ENCODE measurements around the gene MYO7B. TPM values are rescaled to one million over a fixed set of nuclear protein-coding genes. Genes with fewer than 3 reads are reported as not detected.
A peak's percentile ranks its signal among the peaks of the same experiment; 100 is the strongest.

The MYO7B gene
- total RNA-seq, 1 donor, result under 0.01 TPM

- DNase-seq (ENCODE audit: insufficient read length, low spot score, missing footprints), result peak; percentile 85
- Histone ChIP-seq H3K27ac (ENCODE audit: low read depth, low read length) (no peak overlapping the region), H3K4me3 (ENCODE audit: insufficient read depth, low read length) (no peak overlapping the region), H3K27me3 (ENCODE audit: insufficient read depth, low read length) (peaks cover 49% of the 10 kb centered on the region), H4K20me1 (ENCODE audit: insufficient read depth, low read length) (peaks cover 4% of the 10 kb centered on the region), H3K79me2 (ENCODE audit: insufficient read depth, low read length) (no peaks in the 10 kb centered on the region), H2AFZ (ENCODE audit: low read length) (no peak overlapping the region), H3K36me3 (ENCODE audit: insufficient read depth, low read length) (no peaks in the 10 kb centered on the region), H3K4me1 (ENCODE audit: insufficient read depth, low read length) (no peaks in the 10 kb centered on the region), H3K4me2 (ENCODE audit: insufficient read depth, low read length) (no peak overlapping the region), H3K9me3 (ENCODE audit: low read depth, low read length) (no peaks in the 10 kb centered on the region)
- no peak for TF ChIP-seq CTCF (IDR thresholded peaks at IDR 0.05; ENCODE audit: extremely low read depth, low read depth, low read length)
Observed at GRCh38 chr2:127664895-127665225, 129.4 kb downstream of the MYO7B start.

GRCh38 chr2:127665267-127665893 lies 129.9 kb downstream of the MYO7B start:
- Histone ChIP-seq H3K79me2 (ENCODE audit: insufficient read depth, low read length) (no peaks in the 10 kb centered on the region), H4K20me1 (ENCODE audit: insufficient read depth, low read length) (peaks cover 4% of the 10 kb centered on the region)

GRCh38 chr2:127669056-127669455 lies 133.6 kb downstream of the MYO7B start:
- H3K4me3 ChIP-seq (ENCODE audit: insufficient read depth, low read length), result no peak overlapping the region
- no peak overlapping the region for H2AFZ ChIP-seq (ENCODE audit: low read length)
- H3K27ac ChIP-seq (ENCODE audit: low read depth, low read length), result no peak overlapping the region
- no peak for TF ChIP-seq CTCF (IDR thresholded peaks at IDR 0.05; ENCODE audit: extremely low read depth, low read depth, low read length)
- H3K79me2 ChIP-seq (ENCODE audit: insufficient read depth, low read length), result no peaks in the 10 kb centered on the region
- H3K27me3 ChIP-seq (ENCODE audit: insufficient read depth, low read length), result peaks cover 44% of the 10 kb centered on the region
- no peak overlapping the region for H3K4me2 ChIP-seq (ENCODE audit: insufficient read depth, low read length)
- H4K20me1 ChIP-seq (ENCODE audit: insufficient read depth, low read length), result peaks cover 6% of the 10 kb centered on the region
- H3K9me3 ChIP-seq (ENCODE audit: low read depth, low read length), result no peaks in the 10 kb centered on the region
- H3K4me1 ChIP-seq (ENCODE audit: insufficient read depth, low read length), result no peaks in the 10 kb centered on the region
- H3K36me3 ChIP-seq (ENCODE audit: insufficient read depth, low read length), result no peaks in the 10 kb centered on the region
- DNase-seq (ENCODE audit: insufficient read length, low spot score, missing footprints), result no peak

More at GRCh38 chr2:127665267-127665893, 129.9 kb downstream of the MYO7B start:
- H3K4me3 ChIP-seq (ENCODE audit: insufficient read depth, low read length), result no peak overlapping the region
- no peaks in the 10 kb centered on the region for H3K36me3 ChIP-seq (ENCODE audit: insufficient read depth, low read length)
- TF ChIP-seq CTCF (IDR thresholded peaks at IDR 0.05; ENCODE audit: extremely low read depth, low read depth, low read length), result no peak
- H3K4me2 ChIP-seq (ENCODE audit: insufficient read depth, low read length), result no peak overlapping the region
- DNase-seq (ENCODE audit: insufficient read length, low spot score, missing footprints), result peak; percentile 56
- H3K27ac ChIP-seq (ENCODE audit: low read depth, low read length), result no peak overlapping the region
- H2AFZ ChIP-seq (ENCODE audit: low read length), result no peak overlapping the region
- H3K9me3 ChIP-seq (ENCODE audit: low read depth, low read length), result no peaks in the 10 kb centered on the region
- peaks cover 49% of the 10 kb centered on the region for H3K27me3 ChIP-seq (ENCODE audit: insufficient read depth, low read length)
- no peaks in the 10 kb centered on the region for H3K4me1 ChIP-seq (ENCODE audit: insufficient read depth, low read length)

- Histone ChIP-seq H3K36me3 (ENCODE audit: insufficient read depth, low read length) (no peaks in the 10 kb centered on the region), H2AFZ (ENCODE audit: low read length) (no peak overlapping the region), H3K4me3 (ENCODE audit: insufficient read depth, low read length) (no peak overlapping the region), H3K79me2 (ENCODE audit: insufficient read depth, low read length) (no peaks in the 10 kb centered on the region), H3K27me3 (ENCODE audit: insufficient read depth, low read length) (peaks cover 40% of the 10 kb centered on the region), H3K4me1 (ENCODE audit: insufficient read depth, low read length) (no peaks in the 10 kb centered on the region), H3K4me2 (ENCODE audit: insufficient read depth, low read length) (no peak overlapping the region), H4K20me1 (ENCODE audit: insufficient read depth, low read length) (peaks cover 6% of the 10 kb centered on the region), H3K27ac (ENCODE audit: low read depth, low read length) (no peak overlapping the region), H3K9me3 (ENCODE audit: low read depth, low read length) (no peaks in the 10 kb centered on the region)
- no peak for TF ChIP-seq CTCF (IDR thresholded peaks at IDR 0.05; ENCODE audit: extremely low read depth, low read depth, low read length)
- DNase-seq (ENCODE audit: insufficient read length, low spot score, missing footprints), result peak; percentile 84
Observed at GRCh38 chr2:127670055-127670956, 134.8 kb downstream of the MYO7B start.
